HG02840 (cell line): Measurements from ENCODE around the gene SOX6.

Source experiments
- ATAC-seq: cut with Tn5 transposase; IDR thresholded peaks from one replicate; pipeline ENCODE4 v1.9.1; 2021; ENCODE audit warnings: mild to moderate bottlenecking, moderate library complexity, moderate number of reproducible peaks; ENCODE audit not compliant: unreplicated experiment, low FRiP score

SOX6 gene

DNA sequence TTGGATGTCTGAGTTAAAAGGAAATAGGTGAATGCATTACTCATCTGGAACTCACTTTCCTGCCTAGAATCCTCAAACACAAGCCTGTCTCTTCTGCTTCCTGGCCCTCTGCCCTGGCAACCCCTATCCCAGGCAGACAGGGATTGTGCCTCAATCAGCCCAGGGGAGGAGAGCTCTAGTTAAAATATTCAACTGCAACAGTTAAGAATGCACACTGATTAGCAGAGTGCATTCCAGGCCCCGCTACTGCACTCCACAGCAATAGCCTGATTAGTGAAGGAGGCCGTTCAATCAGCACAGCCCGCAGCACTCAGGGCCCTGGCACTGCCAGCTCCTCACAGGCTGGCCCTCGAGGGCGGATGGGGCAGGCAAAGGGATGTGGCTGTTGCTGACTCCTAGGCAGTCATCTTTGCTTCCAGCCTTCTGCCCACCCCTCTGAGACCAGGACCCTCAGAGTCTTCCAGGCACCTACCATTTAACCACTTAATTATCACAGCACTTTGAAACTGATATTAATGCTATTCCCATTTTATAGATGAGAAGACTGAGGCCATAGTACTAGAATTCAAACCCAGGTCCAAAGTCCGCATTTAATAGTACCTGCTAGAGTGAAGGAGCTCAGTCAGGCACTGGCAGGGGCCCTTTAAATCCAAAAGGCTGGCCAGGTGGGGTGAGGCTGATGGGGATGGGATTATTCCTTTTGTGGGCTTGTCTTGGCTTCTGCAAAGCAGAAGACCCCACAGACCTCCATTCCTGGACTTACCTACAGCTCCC is 435.3 kb downstream of the SOX6 start:
- no peak for ATAC-seq

DNA sequence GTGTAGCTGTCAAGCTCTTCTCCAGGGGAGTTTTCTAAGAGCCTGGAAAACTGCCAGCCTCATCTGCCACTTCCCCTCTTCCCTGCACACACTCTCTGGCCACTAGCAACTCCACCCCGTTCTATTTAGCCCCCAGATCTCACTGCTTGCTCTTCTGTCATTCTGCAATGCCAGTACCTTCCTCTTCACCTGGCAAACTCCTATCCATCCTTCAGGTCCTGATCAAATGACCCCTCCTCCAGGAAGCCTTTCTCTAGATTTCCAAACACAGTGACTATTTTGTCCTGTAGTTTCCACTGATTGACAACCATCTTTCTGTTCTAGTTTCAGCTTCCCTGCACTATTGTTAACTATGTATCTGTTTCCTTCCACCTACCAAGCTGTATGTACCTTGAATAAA is 437.7 kb downstream of the SOX6 start:
- ATAC-seq: no peak

DNA sequence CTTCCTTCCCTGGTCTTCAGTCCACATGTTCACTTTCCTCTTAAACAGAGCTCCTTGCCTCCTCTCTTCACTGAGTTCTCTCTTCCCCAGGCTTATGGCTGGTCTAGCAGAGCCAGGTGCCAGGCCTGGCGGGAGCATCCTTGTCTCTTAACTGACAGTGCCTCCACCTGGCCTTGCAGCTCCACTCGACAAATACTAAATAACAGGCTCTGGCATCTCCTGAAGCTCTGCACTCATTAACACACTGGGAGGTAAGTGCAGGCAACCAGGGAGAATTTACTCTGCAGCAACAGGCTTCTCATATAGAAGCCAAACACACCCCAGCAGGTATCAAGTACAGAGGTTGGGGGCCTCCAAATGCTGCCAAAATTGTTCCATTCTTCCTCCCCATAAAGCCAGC is 438.1 kb downstream of the SOX6 start:
- no peak for ATAC-seq
